ENCODE results near the gene RELN. TPM values are rescaled to one million over a fixed set of nuclear protein-coding genes. Genes with fewer than 3 reads are reported as not detected.

The RELN gene
- total RNA-seq, 1 experiment from 2014 or later: 0.10 TPM

GRCh38 chr7:103993551-103993950 is 4.1 kb upstream of the RELN start:
- Histone ChIP-seq H3K27me3 (ENCODE audit: control insufficient read depth, insufficient read depth, low read length) (peaks cover 35% of the 10 kb centered on the region), H3K27ac (ENCODE audit: low read length) (no peak overlapping the region), H3K36me3 (ENCODE audit: control insufficient read depth, insufficient read depth, low read length) (no peaks in the 10 kb centered on the region), H3K9me3 (ENCODE audit: control insufficient read depth, insufficient read depth, low read depth, low read length) (no peaks in the 10 kb centered on the region), H3K4me1 (ENCODE audit: control insufficient read depth, insufficient read depth, low read length) (peaks cover 3% of the 10 kb centered on the region; the same call in 1 of the 2 replicates), H3K4me3 (ENCODE audit: low read depth in 2 of 2, low read length in 2 of 2) (no peak overlapping the region)
- POLR2A ChIA-PET: no interaction called here
- in situ Hi-C loops (cut with HindIII; ENCODE audit: low pct_unique_long_range_greater_than_20kb, low sequenced_read_pairs) (no loop called here), intact Hi-C loops (cut with micrococcal nuclease; ENCODE audit: unreplicated experiment) (no loop called here)
- no TSS peak for BruUV-seq (replicated peaks)
- DNase-seq (ENCODE audit: low read depth, low spot score): no peak
- CTCF ChIA-PET: no interaction called here
- ATAC-seq: no peak
- TF ChIP-seq TCF7L2 (IDR thresholded peaks at IDR 0.05; ENCODE audit: low read depth, low read length): no peak
- TF ChIP-seq POLR2AphosphoS5 (IDR thresholded peaks at IDR 0.05; ENCODE audit: low read depth, low read length): no peak
- no peak for TF ChIP-seq SIN3A (IDR thresholded peaks at IDR 0.05; ENCODE audit: borderline replicate concordance, insufficient read depth, low read depth, low read length)
- TF ChIP-seq CTCF (IDR thresholded peaks at IDR 0.05): no peak
- no peak for TF ChIP-seq REST (IDR thresholded peaks at IDR 0.05; ENCODE audit: insufficient read depth in 1 of 2, low read depth in 2 of 2, low read length in 1 of 2)

DNA sequence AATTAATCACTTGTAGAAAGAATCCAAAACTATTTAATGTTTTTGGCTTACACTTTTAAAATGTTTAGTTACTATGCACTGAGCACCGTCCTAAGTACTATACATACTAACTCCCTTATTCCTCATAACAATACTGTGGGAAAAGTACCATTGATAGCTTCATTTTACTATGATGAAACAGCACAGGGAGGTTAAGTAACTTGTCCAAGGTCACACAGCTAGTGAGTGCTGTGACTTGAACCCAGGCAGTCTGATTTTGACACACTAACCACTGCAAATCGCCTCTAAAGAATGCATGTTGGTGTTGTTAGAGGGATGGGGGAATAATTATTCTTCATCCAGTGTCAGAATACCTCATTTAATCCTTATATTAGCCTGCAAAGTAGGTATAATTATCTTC is 1.9 kb upstream of the RELN start:
- POLR2A ChIA-PET: no interaction called here
- CTCF ChIA-PET: no interaction called here

More for the DNA sequence above, 1.9 kb upstream of the RELN start:
- H3K4me3 ChIP-seq (ENCODE audit: low read depth in 2 of 2, low read length in 2 of 2): no peak overlapping the region
- intact Hi-C loops (cut with micrococcal nuclease; ENCODE audit: unreplicated experiment) (no loop called here), in situ Hi-C loops (cut with HindIII; ENCODE audit: low pct_unique_long_range_greater_than_20kb, low sequenced_read_pairs) (no loop called here)
- no peak for DNase-seq (ENCODE audit: low read depth, low spot score)
- ATAC-seq: no peak
- no peaks in the 10 kb centered on the region for H3K9me3 ChIP-seq (ENCODE audit: control insufficient read depth, insufficient read depth, low read depth, low read length)
- peaks cover 44% of the 10 kb centered on the region for H3K27me3 ChIP-seq (ENCODE audit: control insufficient read depth, insufficient read depth, low read length)
- no TSS peak for BruUV-seq (replicated peaks)
- TF ChIP-seq REST (IDR thresholded peaks at IDR 0.05; ENCODE audit: insufficient read depth in 1 of 2, low read depth in 2 of 2, low read length in 1 of 2) (no peak), SIN3A (IDR thresholded peaks at IDR 0.05; ENCODE audit: borderline replicate concordance, insufficient read depth, low read depth, low read length) (no peak), TCF7L2 (IDR thresholded peaks at IDR 0.05; ENCODE audit: low read depth, low read length) (no peak), CTCF (IDR thresholded peaks at IDR 0.05) (no peak), POLR2AphosphoS5 (IDR thresholded peaks at IDR 0.05; ENCODE audit: low read depth, low read length) (no peak)
- H3K36me3 ChIP-seq (ENCODE audit: control insufficient read depth, insufficient read depth, low read length): no peaks in the 10 kb centered on the region
- H3K27ac ChIP-seq (ENCODE audit: low read length): no peak overlapping the region
- peaks cover 3% of the 10 kb centered on the region; the same call in 1 of the 2 replicates for H3K4me1 ChIP-seq (ENCODE audit: control insufficient read depth, insufficient read depth, low read length)

Measured in Panc1 (cell line).